HG03025 (cell line): Measurements from ENCODE around the gene INTS7.
"Not testable (repeated sequence)": the region's sequence is repeated elsewhere in the genome, so short reads cannot be mapped to it uniquely, and the experiment has no call there.

Source experiments
- ATAC-seq: cut with Tn5 transposase; IDR thresholded peaks from one replicate; pipeline ENCODE4 v1.9.1; 2021; ENCODE audit warnings: mild to moderate bottlenecking, moderate library complexity; ENCODE audit not compliant: unreplicated experiment, low FRiP score

Gene INTS7

DNA sequence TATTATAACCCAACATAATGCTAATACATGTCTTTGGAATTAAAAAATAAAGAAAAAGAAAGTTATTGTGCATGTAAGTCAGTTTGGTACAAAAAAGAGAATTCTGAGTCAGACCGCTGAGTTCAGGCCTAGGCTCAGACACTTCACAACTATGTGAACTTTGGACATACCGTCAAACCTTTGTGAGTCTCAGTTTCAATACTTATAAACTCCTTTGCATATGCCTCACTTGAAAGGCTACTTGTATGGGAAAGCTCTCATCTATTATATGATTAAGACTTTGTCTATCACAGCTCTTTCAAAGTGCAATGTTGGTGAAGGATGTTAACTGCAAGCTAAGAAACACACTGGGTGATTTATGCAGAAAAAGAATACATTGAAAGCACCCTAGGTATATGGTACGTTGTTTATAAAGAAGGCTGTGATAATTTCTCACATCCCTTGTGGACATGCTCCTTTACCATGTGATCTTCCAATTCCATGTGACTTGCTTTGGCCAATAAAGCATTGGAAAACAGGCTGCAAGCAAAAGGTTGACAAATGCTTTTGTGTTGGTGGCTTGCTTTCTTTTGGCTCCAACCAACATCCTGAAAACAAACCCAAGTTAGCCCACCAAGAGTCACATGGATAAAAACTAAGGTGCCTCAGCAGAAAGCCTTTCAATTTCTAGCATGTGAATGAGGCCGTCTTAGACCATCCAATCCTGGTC is 49.6 kb downstream of the INTS7 start:
- ATAC-seq: no peak

DNA sequence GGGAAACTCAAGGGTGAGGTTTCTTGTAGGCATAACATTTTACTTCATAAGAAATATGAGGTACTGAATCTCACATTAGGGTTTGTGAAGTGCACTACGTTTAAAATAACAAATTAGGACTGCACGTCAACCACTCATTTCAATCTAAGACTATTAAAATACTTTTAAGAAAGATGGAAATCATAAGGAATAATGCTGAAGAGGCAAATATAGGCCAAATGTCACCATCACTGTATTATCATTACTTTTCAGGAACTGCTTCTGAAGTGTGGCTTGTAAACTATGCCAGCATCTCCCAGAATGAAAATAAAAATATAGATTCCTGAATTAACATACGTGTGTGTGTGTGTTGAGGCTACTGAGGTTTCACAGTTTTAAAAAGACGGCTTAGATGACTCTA is 56.8 kb downstream of the INTS7 start:
- ATAC-seq: no peak

DNA sequence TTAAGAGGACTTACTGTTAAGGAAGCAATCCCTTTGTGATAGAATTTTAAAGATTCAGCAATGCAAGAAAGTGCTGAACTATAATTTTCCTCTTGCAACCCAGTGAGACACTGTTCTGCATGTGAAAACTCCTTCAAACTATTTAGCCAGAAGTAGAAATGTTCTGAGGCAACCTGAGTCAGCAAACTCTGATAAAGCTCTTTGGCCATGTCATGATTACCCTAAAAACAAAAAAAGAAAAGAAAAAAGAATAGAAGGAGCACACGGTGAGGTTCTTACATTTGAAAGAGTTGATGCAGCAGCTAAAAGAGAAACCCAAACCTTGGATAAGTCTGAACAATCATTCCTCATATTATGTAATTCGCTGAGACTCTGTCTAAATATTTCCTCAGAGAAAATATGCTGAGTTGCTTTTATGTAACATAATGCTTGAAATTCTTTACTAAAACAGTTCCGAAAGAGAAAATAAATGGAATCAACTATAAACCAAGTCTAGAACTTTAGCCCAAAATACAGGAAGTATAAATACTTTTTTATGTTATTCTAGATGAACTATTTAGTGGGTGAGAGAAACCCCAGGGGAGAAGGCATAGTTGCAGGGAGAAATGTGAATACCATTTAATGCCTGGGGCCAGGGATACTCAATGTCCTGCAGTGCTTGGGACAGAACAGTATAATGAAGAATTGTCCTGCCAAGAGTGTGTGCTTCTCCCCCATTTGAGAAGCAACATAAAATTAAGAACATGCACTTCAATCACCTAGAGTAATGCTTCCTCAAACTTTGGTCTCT is 60.0 kb downstream of the INTS7 start:
- no peak for ATAC-seq

DNA sequence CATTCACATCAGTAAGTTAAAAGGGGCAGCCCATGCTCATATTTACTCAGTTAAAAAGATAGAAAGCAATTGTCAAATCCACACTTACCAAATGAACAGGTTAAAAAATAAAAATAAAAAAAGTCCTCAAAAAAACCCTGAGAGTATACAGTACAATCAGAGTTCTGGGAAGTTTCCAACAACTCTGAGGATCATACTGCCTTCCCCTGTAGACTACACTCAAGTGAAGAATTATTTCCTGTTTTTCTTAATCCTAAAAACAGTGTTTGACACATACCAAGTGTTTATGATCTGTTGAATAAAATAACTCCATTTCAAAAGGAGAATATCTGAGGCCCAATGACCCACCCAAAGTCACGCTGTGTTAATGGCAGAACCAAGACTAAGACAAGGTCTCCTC is 61.8 kb downstream of the INTS7 start:
- ATAC-seq: no peak

DNA sequence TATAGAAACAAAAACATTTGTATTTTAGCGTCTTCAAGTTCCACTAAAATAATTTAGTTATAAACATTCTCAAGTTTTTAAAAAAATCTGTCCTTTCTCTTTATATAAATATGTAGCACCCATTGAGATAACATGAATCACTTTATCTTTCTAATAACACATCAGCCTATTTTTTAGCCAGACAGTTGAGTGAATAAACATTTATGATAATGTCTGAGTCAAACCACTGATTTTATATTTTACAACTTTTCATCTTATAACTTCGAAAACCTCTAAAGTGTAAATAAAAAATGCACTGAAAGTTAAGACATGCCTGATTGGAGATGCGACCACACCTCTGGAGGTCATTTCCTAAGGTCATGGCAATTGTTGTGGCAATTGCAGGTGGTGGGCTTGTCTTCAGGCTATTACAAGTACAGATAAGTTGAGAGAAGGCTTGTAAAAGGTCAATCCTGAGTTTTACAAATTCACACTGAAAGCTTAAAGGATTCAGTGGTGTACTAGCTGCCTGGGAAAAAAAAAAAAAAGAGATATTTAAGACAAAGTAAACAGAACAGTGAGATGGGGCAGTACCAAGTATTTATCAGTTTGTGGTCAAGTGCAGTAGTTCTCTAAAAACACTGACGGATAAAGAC is 67.0 kb downstream of the INTS7 start:
- no peak for ATAC-seq

DNA sequence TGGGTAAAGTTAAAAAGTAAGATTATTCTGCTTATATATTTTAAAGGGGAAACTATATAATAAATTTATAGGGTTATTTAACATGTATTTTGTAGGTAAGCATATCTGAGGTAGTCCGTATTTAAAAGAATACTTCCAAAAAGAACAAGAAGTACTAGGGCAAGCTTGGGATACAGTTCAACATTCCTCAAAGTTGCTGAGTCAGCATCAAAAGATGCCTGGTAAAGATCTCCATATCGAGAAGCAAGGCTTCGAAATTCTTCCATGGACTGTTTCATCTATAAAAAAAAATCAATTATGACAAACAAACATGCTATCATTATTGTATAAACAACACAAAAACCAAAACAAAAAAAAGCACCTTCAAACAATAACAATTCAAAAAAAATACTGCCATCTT is 67.7 kb downstream of the INTS7 start:
- ATAC-seq: no peak

DNA sequence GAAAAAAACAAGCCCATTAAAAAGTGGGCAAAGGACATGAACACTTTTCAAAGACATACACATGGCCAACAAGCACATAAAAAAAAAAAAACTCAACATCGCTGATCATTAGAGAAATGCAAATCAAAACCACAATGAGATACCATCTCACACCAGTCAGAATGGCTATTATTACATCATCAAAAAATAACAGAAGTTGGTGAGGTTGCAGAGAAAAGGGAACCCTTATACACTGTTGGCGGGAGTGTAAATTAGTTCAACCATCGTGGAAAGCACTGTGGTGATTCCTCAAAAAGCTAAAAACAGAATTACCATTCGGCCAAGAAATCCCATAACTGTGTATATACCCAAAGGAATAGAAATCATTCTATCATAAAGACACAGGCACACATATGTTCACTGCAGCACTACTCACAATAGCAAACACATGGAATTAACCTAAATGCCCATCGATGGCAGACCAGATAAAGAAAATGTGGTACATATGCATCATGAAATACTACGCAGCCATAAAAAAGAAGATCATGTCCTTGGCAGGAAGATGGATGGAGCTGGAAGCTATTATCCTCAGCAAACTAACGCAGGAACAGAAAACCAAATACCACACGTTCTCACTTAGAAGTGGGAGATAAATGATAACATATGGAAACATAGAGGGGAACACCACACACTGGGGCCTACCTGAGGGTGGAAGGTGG is 70.1 kb downstream of the INTS7 start:
- ATAC-seq: no peak

DNA sequence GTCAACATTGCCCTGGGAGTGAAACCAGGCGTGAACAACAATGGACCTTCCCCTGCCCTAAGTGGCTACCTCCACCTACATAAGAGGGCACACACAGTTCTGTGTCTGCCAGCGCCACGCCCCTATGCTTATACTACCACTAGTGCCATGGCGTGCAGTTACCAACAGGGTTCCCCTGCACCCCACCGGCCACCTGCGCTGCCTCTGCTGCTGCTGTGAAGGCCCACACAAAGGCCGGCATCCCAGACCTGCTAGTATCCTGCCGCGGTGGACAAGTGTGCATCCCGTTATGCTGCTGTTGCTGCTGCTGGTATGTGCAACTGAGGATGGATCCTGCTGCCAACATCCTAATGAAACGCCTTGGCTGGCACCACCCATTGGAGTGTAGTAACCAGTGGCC is 75.7 kb downstream of the INTS7 start:
- no peak for ATAC-seq

DNA sequence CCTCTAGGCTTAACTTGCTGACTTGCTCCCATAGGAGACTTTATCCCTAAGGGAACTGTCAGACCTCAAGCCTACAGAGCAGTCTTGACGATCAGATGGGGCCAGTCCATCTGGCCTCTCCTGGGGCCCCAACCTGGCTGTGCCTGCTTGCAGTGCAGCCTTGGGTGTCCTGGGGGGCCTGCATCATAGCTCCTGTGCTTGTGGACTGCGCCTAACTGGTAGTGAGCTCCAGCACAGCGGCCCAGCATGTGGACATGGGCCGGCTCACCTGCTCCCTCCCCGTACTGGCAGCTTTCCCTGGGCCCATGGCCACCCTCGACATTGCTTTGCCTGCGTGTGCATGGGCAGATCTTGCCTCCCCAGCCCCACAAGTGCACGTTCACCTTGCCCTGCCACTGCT is 76.1 kb downstream of the INTS7 start:
- no peak for ATAC-seq

DNA sequence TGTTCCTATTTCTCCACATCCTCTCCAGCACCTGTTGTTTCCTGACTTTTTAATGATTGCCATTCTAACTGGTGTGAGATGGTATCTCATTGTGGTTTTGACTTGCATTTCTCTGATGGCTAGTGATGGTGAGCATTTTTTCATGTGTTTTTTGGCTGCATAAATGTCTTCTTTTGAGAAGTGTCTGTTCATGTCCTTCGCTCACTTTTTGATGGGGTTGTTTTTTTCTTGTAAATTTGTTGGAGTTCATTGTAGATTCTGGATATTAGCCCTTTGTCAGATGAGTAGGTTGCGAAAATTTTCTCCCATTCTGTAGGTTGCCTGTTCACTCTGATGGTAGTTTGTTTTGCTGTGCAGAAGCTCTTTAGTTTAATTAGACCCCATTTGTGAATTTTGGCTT is 81.3 kb downstream of the INTS7 start:
- ATAC-seq: not testable (repeated sequence)

DNA sequence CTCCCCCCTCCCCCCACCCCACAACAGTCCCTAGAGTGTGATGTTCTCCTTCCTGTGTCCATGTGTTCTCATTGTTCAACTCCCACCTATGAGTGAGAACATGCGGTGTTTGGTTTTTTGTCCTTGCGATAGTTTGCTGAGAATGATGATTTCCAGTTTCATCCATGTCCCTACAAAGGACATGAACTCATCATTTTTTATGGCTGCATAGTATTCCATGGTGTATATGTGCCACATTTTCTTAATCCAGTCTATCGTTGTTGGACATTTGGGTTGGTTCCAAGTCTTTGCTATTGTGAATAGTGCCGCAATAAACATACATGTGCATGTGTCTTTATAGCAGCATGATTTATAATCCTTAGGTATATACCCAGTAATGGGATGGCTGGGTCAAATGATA is 81.8 kb downstream of the INTS7 start:
- not testable (repeated sequence) for ATAC-seq

DNA sequence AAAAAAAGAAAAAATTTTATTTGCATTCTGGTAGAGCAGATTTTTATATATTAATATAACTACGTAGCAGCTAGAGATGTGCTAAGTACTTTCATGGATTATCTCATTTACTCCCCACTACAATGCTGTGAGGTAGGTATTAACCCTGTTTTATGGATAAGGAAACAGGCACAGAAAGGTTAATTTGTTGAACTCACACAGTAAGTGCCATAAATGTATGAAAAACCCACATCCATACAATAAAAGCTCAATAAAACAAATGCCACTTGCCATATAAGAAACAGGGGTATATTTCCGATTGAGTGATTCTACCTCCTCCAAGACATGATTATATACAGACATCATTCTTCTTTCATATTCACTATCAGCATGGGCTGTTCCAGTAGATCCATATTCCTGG is 83.1 kb downstream of the INTS7 start:
- no peak for ATAC-seq

DNA sequence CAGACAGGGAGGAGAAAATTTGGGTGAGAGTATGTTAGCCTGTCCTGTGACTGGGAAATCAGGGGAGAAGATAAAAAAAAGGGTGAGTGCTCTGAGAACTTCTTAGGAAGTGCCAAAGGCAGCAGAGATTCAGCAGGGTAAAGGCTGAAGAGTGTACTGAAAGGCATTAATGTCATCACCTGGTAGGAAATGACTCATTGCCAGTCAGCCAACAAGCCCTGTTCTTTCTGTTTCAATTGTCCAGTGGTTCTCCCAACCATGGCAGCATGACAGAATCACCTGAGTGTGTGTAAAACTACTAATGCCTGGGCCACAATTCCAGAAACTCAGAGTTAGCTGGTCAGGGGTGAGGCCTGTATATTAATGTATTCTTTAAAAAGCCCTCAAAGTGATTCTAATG is 83.5 kb downstream of the INTS7 start:
- no peak for ATAC-seq

DNA sequence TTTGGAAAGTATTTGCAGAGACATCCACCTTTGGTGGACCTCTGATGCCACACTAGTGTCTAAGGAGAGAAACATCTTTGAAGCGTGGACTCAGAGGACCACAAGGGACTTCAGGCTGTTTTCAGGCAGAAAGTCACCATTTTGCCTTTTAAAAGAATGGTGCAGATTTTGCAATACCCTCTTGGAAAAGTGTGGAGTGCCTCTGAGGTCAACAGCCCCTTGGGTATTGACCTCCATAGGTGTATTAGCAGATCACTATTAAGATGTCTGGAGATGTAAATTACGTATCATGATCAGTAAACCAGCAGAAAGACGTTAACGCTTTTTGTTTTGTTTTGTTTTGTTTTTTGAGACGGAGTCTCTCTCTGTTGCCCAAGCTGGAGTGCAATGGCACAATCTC is 87.0 kb downstream of the INTS7 start:
- no peak for ATAC-seq

DNA sequence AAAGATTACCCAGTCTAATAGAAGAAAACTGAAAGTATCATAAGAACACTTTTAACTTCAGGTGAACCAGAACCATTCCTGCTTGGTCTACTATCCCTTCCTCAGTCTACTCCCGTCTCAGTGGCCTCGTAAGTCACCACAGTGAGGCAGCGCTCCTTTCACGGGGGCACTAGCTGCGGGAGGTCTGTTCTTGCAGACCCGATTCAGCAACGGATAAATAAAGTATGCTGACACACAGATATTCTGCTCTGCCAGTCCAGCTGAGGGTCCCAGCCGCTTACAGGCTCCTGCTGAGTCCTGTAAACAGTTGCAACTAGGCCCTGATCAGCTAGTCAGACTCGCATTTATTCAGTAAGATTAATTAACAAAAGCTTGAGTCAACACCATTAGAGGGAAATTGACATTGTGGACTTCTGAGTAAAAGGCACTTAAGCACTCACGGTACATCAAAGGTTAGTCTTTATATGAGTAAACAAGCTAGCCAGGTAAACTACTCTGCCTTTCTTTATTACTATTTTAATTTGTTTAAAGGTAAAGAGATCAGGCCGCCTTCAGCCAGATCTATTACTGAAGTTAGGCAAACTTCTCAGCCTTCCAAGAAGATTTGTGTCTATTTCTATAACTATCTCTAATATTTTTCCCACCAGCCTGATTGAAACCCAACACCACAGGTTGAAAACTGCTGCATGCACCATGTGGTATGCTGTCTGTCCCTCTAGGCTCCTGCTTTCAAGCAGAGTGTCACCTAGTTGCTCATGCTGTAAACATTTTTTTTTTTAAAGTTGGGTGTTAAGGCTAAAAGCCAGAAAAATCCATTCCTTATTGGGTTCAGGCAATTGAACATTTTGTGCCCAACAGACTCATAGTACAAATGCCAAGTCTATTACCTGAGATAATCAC is 87.7 kb downstream of the INTS7 start:
- no peak for ATAC-seq

DNA sequence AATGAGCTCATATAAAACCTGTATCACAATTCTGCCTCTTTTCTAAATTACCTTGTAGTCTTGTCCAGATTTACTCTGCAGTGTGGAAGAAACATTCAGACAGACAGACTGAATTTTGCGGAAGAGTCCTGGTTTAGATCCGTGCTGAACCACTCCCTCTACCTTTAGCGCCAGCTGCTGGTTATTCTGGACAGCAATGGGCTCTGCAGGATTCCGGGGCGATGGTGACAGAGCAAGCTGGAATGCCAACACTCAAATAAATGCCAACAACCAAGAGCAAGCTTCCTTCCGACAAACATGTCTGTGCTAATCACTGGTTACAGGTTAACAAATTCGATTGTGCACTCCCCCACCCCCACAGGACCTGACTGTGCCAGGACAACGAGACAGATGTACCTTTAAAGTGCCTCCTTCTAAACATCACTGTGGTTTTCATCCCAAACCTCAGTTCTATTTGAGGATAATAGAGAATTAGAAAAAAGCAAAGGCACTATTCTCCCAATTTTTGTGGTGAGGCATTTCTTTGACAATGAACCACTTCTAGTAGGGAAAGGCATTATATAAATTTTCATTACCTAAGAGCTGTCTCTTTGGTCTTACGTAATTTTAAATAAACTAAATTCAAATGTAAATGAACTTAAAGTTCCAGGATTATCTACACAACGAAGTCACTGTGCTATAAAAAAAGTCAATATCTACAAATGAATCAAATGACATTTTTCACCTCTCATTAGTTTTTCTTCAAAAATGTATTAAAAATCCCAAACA is 90.4 kb downstream of the INTS7 start:
- ATAC-seq: no peak

DNA sequence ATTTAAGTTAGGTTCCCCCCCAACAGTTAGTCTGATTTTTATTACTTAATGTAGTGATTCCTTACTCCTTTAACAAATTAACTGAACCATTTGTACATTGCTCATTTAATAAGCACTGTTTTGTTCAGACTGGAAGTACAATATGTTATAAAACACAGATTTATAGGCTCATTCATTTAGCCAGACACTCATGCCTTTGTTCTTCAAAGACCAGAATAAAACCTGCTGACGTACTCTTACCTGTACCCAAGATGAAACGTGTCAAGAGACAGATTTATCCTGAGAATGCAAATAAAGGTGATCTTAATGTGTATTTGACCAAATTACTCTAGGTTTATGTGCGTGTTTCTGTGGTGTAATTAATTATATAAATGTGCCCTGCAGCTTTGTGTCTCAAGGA is 92.8 kb downstream of the INTS7 start:
- no peak for ATAC-seq

DNA sequence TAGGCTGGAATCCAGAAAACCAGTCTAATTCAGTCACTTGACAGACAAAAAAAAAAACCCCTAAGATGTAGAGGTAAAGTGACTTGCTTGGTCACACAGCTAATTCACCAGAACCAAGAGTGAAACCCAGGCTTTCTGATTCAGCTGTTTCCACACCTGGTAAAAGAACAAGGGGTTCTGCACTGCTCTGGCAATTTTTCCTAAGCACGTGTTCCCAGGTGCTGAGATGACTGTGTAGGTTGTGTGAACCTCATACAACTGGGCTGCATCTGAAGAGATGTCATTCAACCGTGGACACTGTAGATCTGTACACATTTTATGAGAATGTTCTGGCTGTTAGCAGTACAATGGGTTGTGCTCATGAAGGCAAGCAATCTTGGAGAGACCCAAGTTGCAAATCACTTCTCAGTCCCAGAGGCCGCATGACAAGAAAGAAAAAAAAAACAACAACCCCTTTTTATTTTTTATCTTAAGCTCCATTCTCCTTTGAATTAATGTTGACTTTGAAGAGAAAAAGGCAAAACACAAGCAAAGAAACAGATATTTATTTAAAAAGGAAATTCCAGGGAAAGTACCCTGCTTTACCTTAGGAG is 95.4 kb downstream of the INTS7 start:
- peak; percentile 80 for ATAC-seq

DNA sequence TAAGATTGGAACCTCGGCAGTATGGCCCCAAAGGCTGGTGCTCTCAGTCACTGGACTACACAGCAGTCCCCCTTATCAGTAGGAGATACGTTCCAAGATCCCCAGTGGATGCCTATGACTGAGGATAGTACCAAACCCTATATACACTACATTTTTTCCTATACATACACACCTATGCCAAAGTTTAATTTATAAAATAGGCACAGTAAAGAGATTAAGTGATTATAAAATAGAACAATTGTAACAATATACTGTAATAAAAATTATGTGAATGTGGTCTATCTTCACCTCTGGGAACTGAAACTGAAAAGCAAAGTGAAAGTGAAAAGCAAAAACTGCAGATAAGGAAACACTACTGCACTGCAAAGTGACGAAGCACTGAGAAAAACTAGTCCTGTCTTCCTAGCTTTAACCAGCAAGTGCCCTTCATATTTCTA is 96.8 kb downstream of the INTS7 start:
- no peak for ATAC-seq
